ENCODE measurements around the gene PCDH7. TPM values are rescaled to one million over a fixed set of nuclear protein-coding genes. Genes with fewer than 3 reads are reported as not detected.

Gene PCDH7
- total RNA-seq: 1 to 10 TPM; 2.6 to 3.3 TPM

DNA sequence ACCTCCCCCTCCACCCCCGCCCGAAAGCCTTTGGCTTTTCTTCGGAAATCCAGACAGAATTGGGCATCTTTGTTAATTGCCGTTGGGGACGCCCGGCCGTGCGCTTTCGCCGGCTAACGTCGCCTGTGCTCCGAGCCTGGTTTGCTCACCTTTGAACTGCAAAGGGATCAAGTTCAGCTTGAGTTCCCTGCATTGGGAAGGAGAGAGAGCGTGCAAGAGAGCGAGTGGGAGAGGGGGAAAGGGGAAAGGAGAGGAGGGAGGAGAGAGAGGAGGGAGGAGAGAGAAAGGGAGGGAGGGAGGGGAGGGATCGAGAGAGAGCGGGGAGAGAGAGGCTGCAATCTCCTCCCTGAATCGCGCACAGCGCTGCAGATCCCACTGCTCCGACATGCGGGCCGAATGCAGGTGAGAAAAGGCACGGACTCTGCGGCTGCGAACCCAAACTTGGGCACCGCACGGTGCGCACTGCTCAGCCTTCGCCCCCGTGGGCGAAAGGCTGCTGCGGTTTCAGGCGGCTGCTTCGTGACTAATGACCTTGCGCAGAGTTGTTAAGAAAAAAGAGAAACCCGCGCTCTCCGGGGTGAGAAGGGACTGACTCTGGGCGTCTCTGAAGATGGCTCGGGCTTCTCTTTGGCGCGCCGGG, at the start of gene PCDH7:
TSS of gene PCDH7 (plus strand) at position 349 of the 640 bp plus-strand sequence. CDS start 1,054 bp downstream, outside the sequence.
- peaks cover 56% of the 10 kb centered on the region for H3K4me1 ChIP-seq
- 0 to 3% methylated on average over 44 of the region's 44 CpGs for WGBS, 2 donors
- peaks cover 0 to 35% of the 10 kb centered on the region in 2 donors for H3K27me3 ChIP-seq
- no peaks in the 10 kb centered on the region for H3K9me3 ChIP-seq
- DNase-seq: peak in 1 of 4 donors; percentile 24
- no peak within 1 kb of the TSS for H3K27ac ChIP-seq
- H3K36me3 ChIP-seq (replicated peaks in 1 of 2; ENCODE audit: insufficient read depth in 1 of 2, low read depth in 2 of 2): no peaks in the 10 kb centered on the region
- intact Hi-C loops (cut with DNase I): no loop called here
- no peak within 1 kb of the TSS for H3K4me3 ChIP-seq
- no peak for ATAC-seq
- TF ChIP-seq POLR2A (IDR thresholded peaks at IDR 0.05): no peak
- TF ChIP-seq, protein P1, sequence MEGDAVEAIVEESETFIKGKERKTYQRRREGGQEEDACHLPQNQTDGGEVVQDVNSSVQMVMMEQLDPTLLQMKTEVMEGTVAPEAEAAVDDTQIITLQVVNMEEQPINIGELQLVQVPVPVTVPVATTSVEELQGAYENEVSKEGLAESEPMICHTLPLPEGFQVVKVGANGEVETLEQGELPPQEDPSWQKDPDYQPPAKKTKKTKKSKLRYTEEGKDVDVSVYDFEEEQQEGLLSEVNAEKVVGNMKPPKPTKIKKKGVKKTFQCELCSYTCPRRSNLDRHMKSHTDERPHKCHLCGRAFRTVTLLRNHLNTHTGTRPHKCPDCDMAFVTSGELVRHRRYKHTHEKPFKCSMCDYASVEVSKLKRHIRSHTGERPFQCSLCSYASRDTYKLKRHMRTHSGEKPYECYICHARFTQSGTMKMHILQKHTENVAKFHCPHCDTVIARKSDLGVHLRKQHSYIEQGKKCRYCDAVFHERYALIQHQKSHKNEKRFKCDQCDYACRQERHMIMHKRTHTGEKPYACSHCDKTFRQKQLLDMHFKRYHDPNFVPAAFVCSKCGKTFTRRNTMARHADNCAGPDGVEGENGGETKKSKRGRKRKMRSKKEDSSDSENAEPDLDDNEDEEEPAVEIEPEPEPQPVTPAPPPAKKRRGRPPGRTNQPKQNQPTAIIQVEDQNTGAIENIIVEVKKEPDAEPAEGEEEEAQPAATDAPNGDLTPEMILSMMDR (IDR thresholded peaks at IDR 0.05): no peak

DNA sequence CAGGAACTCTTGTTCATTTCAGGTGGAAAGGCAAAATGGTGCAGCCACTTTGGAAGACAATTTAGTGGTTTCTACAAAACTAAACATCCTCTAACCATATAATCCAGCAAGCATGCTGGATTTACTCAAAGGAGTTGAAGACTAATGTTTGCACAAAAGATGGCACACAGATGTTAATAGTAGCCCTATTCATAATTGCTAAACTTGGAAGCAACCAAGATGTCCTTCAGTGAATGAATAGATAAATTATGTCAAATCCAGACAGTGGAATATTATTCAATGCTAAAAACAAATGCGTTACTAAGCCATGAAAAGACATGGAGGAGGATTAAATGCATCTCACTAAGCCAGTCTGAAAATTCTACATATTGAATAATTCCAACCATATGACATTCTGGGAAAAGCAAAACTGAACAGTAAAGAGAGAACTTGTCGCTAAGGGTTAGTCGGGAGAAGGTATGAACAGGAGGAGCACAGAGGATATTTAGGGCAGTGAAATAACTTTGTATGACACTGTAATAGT, 48.2 kb upstream of the PCDH7 start:
- no peaks in the 10 kb centered on the region for H3K4me1 ChIP-seq
- DNase-seq (no peak), ATAC-seq (no peak)
- TF ChIP-seq POLR2A (IDR thresholded peaks at IDR 0.05): no peak
- TF ChIP-seq, protein P1 (IDR thresholded peaks at IDR 0.05): no peak
- H3K27ac ChIP-seq: no peak overlapping the region
- intact Hi-C loops (cut with DNase I): no loop called here
- no peaks in the 10 kb centered on the region for H3K27me3 ChIP-seq
- 84 to 90% methylated on average over 3 of the region's 3 CpGs for WGBS, 2 donors
- H3K4me3 ChIP-seq: no peak overlapping the region
- H3K9me3 ChIP-seq: no peaks in the 10 kb centered on the region
- no peaks in the 10 kb centered on the region for H3K36me3 ChIP-seq (replicated peaks in 1 of 2; ENCODE audit: insufficient read depth in 1 of 2, low read depth in 2 of 2)

DNA sequence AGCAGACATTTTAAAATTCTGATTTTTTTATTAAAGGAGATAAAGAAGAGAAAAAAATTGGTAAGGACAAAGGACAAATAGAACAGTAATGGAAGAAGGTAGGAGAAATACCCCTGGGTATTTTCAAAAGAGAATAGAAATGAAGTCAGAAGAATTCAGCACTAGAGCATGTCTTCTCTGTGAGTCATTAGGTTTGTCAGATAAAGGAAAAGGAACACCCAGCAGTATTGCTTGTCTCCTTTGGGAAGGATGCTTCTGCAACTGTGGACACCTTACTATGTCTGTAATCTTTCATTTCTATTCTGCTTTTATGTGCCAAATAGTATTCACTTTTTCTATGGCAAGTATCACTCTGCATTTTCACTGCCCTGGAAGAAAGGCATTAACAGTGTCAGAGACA, 24.0 kb upstream of the PCDH7 start:
- Histone ChIP-seq H3K4me3 (no peak overlapping the region), H3K4me1 (no peaks in the 10 kb centered on the region), H3K27ac (no peak overlapping the region), H3K27me3 (no peaks in the 10 kb centered on the region), H3K9me3 (no peaks in the 10 kb centered on the region), H3K36me3 (replicated peaks in 1 of 2; ENCODE audit: insufficient read depth in 1 of 2, low read depth in 2 of 2) (no peaks in the 10 kb centered on the region)
- ATAC-seq: no peak
- DNase-seq: no peak
- intact Hi-C loops (cut with DNase I): no loop called here
- no peak for TF ChIP-seq POLR2A (IDR thresholded peaks at IDR 0.05)
- TF ChIP-seq, protein P1 (IDR thresholded peaks at IDR 0.05): no peak

- Histone ChIP-seq H3K4me1 (peaks cover 25% of the 10 kb centered on the region), H3K27ac (no peak overlapping the region), H3K27me3 (peaks cover 0 to 20% of the 10 kb centered on the region in 2 donors), H3K4me3 (no peak overlapping the region), H3K9me3 (peaks cover 0 to 4% (median 0%) of the 10 kb centered on the region in 3 donors), H3K36me3 (replicated peaks in 1 of 2; ENCODE audit: insufficient read depth in 1 of 2, low read depth in 2 of 2) (no peaks in the 10 kb centered on the region)
- intact Hi-C loops (cut with DNase I): no loop called here
- peak; percentile 82 for ATAC-seq
- WGBS, 2 donors: 33 to 49% methylated on average over 6 of the region's 6 CpGs
- no peak for TF ChIP-seq POLR2A (IDR thresholded peaks at IDR 0.05)
- TF ChIP-seq, protein P1 (IDR thresholded peaks at IDR 0.05): peak; percentile 35 to 60 (median 56)
- peak; percentile 44 to 58 (median 47) for DNase-seq
These were observed 5.6 kb upstream of the PCDH7 start for GRCh38 chr4:30714408-30715031.
